ENCODE results near the gene POGZ.

The POGZ gene

GRCh38 chr1:151425103-151425502, 34.2 kb downstream of the POGZ start:
- Histone ChIP-seq H3F3A (ENCODE audit: insufficient read depth, low read length) (no peaks in the 10 kb centered on the region), H3K9me2 (ENCODE audit: low read depth, low read length) (no peaks in the 10 kb centered on the region), H3K4me3 (ENCODE audit: low read depth, low read length, poor library complexity, severe bottlenecking) (no peak overlapping the region), H3K4me1 (ENCODE audit: insufficient read depth, low read length, severe bottlenecking) (no peaks in the 10 kb centered on the region), H2AFZ (ENCODE audit: low read length) (no peak overlapping the region), H3K79me2 (ENCODE audit: insufficient read depth, low read length) (no peaks in the 10 kb centered on the region), H4K20me1 (ENCODE audit: insufficient read depth, low read length) (no peaks in the 10 kb centered on the region), H3K4me2 (ENCODE audit: low read length) (no peak overlapping the region), H3K9me3 (ENCODE audit: low read length) (no peaks in the 10 kb centered on the region), H3K27ac (ENCODE audit: low read depth, low read length, poor library complexity, severe bottlenecking) (no peak overlapping the region), H3K36me3 (ENCODE audit: insufficient read depth, low read length) (peaks cover 96% of the 10 kb centered on the region), H3K27me3 (ENCODE audit: insufficient read depth, low read length) (no peaks in the 10 kb centered on the region), H3K9ac (ENCODE audit: low read length) (no peak overlapping the region)
- TF ChIP-seq EZH2 (IDR thresholded peaks at IDR 0.05; ENCODE audit: borderline replicate concordance, low read length) = no peak
- TF ChIP-seq CTCF (IDR thresholded peaks at IDR 0.05; ENCODE audit: low read length) = no peak

- H3K9me3 ChIP-seq (ENCODE audit: low read length) = no peaks in the 10 kb centered on the region
- H3K27ac ChIP-seq (ENCODE audit: low read depth, low read length, poor library complexity, severe bottlenecking) = no peak overlapping the region
- H4K20me1 ChIP-seq (ENCODE audit: insufficient read depth, low read length) = no peaks in the 10 kb centered on the region
- no peaks in the 10 kb centered on the region for H3K27me3 ChIP-seq (ENCODE audit: insufficient read depth, low read length)
- H3K4me1 ChIP-seq (ENCODE audit: insufficient read depth, low read length, severe bottlenecking) = no peaks in the 10 kb centered on the region
- H3K4me2 ChIP-seq (ENCODE audit: low read length) = no peak overlapping the region
- H3K79me2 ChIP-seq (ENCODE audit: insufficient read depth, low read length) = no peaks in the 10 kb centered on the region
- H3K9me2 ChIP-seq (ENCODE audit: low read depth, low read length) = no peaks in the 10 kb centered on the region
- no peak for TF ChIP-seq CTCF (IDR thresholded peaks at IDR 0.05; ENCODE audit: low read length)
- no peak for TF ChIP-seq EZH2 (IDR thresholded peaks at IDR 0.05; ENCODE audit: borderline replicate concordance, low read length)
- no peak overlapping the region for H2AFZ ChIP-seq (ENCODE audit: low read length)
- H3K4me3 ChIP-seq (ENCODE audit: low read depth, low read length, poor library complexity, severe bottlenecking) = no peak overlapping the region
- H3K36me3 ChIP-seq (ENCODE audit: insufficient read depth, low read length) = peaks cover 79% of the 10 kb centered on the region
- H3F3A ChIP-seq (ENCODE audit: insufficient read depth, low read length) = no peaks in the 10 kb centered on the region
- no peak overlapping the region for H3K9ac ChIP-seq (ENCODE audit: low read length)
These were observed 39.5 kb downstream of the POGZ start for GRCh38 chr1:151419819-151420218.

DNA sequence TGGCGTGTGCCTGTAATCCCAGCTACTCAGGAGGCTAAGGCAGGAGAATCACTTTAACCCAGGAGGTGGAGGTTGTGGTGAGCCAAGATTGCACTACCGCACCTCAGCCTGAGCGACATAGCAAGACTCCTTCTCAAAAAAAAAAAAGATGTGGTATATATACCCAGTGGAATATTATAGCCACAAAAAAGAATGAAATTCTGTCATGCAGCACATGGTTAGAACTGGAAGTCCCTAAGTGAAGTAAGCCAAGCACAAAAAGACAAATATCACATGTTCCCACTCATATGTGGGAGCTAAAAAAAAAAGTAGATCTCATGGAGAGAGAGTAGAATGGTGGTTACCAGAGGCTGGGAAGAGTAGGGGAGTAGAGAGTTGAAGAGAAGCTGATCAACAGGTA, 41.2 kb downstream of the POGZ start:
- peaks cover 71% of the 10 kb centered on the region for H3K36me3 ChIP-seq (ENCODE audit: insufficient read depth, low read length)

More for the DNA sequence above, 41.2 kb downstream of the POGZ start:
- no peak for TF ChIP-seq EZH2 (IDR thresholded peaks at IDR 0.05; ENCODE audit: borderline replicate concordance, low read length)
- no peak for TF ChIP-seq CTCF (IDR thresholded peaks at IDR 0.05; ENCODE audit: low read length)
- no peak overlapping the region for H3K27ac ChIP-seq (ENCODE audit: low read depth, low read length, poor library complexity, severe bottlenecking)
- H2AFZ ChIP-seq (ENCODE audit: low read length) = no peak overlapping the region
- no peaks in the 10 kb centered on the region for H3K4me1 ChIP-seq (ENCODE audit: insufficient read depth, low read length, severe bottlenecking)
- H3K9me3 ChIP-seq (ENCODE audit: low read length) = no peaks in the 10 kb centered on the region
- no peak overlapping the region for H3K4me3 ChIP-seq (ENCODE audit: low read depth, low read length, poor library complexity, severe bottlenecking)
- H3K79me2 ChIP-seq (ENCODE audit: insufficient read depth, low read length) = no peaks in the 10 kb centered on the region
- H3K9ac ChIP-seq (ENCODE audit: low read length) = no peak overlapping the region
- H3K27me3 ChIP-seq (ENCODE audit: insufficient read depth, low read length) = no peaks in the 10 kb centered on the region
- H3K9me2 ChIP-seq (ENCODE audit: low read depth, low read length) = no peaks in the 10 kb centered on the region
- no peaks in the 10 kb centered on the region for H3F3A ChIP-seq (ENCODE audit: insufficient read depth, low read length)
- no peak overlapping the region for H3K4me2 ChIP-seq (ENCODE audit: low read length)
- no peaks in the 10 kb centered on the region for H4K20me1 ChIP-seq (ENCODE audit: insufficient read depth, low read length)
